Kidney epithelial cell (primary cell): ENCODE measurements around the gene TFAM. TPM values are rescaled to one million over a fixed set of nuclear protein-coding genes. Genes with fewer than 3 reads are reported as not detected.

Experiments used
- DNase-seq: peaks from one replicate; pipeline ENCODE4 v3.0.0-alpha.2; 2010; ENCODE audit warnings: low read depth
- H3K27me3 ChIP-seq: 2 replicates; pipeline ENCODE4 v1.6.0; 2011; ENCODE audit warnings: low read length; ENCODE audit not compliant: control insufficient read depth, insufficient read depth
- H3K36me3 ChIP-seq: 2 replicates; pipeline ENCODE4 v1.5.1; 2011; ENCODE audit warnings: low read length; ENCODE audit not compliant: control insufficient read depth, insufficient read depth
- H3K4me3 ChIP-seq: 2 replicates; pipeline ENCODE4 v1.5.1; 2011; ENCODE audit warnings: low read depth, mild to moderate bottlenecking, control low read depth, low read length
- total RNA-seq: library from RNA; depleted of rRNA; stranded (reverse); fragments of >200 nt; gene quantifications from 2 replicates; pipeline ENCODE4 v1.2.3, GENCODE V29; 2015
- TF ChIP-seq, protein P1 (sequence below): IDR thresholded peaks from 2 replicates; pipeline ENCODE4 v1.5.1; 2011; ENCODE audit warnings: mild to moderate bottlenecking, moderate library complexity, low read length, control low read depth, inconsistent platforms; ENCODE audit not compliant: insufficient read depth, poor library complexity, severe bottlenecking

Gene TFAM
- total RNA-seq, 1 donor from 2014 or later, result 32.4 TPM

DNA sequence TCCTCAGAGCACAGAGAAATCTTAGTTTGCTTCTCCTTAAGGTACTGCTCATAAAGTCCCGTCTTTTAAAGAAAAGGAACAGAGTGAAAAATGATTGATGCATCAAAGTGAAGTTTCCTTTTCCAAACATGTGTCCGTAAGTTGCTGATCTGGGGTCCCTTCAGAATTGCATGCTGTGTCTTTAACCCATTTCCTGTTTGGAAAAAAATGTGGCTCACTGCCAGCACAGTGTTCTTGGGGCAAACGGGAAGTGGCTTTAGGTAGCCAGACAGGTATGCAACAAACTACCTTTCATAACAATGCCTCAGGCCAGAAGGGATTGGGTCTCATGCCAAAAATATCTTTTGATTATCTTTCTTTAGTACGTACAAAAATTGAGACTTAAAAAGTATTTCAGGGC lies 50.9 kb downstream of the TFAM start:
- DNase-seq, result peak; percentile 62
- TF ChIP-seq, protein P1, sequence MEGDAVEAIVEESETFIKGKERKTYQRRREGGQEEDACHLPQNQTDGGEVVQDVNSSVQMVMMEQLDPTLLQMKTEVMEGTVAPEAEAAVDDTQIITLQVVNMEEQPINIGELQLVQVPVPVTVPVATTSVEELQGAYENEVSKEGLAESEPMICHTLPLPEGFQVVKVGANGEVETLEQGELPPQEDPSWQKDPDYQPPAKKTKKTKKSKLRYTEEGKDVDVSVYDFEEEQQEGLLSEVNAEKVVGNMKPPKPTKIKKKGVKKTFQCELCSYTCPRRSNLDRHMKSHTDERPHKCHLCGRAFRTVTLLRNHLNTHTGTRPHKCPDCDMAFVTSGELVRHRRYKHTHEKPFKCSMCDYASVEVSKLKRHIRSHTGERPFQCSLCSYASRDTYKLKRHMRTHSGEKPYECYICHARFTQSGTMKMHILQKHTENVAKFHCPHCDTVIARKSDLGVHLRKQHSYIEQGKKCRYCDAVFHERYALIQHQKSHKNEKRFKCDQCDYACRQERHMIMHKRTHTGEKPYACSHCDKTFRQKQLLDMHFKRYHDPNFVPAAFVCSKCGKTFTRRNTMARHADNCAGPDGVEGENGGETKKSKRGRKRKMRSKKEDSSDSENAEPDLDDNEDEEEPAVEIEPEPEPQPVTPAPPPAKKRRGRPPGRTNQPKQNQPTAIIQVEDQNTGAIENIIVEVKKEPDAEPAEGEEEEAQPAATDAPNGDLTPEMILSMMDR, result no peak
- no peaks in the 10 kb centered on the region for H3K36me3 ChIP-seq
- H3K27me3 ChIP-seq, result no peaks in the 10 kb centered on the region
- H3K4me3 ChIP-seq, result no peak overlapping the region

DNA sequence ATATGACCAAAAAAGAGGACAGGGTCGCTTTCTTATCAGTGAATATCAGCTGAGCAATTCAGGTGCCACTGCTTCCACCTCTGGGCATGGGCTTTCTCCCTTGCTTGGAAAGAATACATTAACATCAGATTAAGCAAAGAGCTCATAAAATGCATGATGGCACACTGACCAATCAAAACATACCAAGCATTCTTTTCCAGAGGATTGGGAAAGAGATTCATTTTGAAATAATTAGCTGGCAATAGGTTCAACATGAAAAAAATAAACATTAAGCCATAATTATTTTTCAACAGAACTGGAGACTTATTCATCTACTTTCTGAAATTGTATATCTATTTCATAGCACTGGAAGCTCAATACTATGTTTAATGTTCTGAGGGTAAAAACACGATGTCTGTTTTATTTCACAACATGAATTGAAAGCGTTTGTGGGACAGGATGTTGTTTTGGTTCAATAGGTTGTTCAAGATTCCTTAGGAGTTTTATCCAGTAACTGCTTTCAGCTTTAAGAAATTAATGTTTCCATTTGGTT lies 53.2 kb downstream of the TFAM start:
- Histone ChIP-seq H3K36me3 (no peaks in the 10 kb centered on the region), H3K4me3 (no peak overlapping the region), H3K27me3 (no peaks in the 10 kb centered on the region)
- DNase-seq, result peak; percentile 83
- TF ChIP-seq, protein P1, result no peak

DNA sequence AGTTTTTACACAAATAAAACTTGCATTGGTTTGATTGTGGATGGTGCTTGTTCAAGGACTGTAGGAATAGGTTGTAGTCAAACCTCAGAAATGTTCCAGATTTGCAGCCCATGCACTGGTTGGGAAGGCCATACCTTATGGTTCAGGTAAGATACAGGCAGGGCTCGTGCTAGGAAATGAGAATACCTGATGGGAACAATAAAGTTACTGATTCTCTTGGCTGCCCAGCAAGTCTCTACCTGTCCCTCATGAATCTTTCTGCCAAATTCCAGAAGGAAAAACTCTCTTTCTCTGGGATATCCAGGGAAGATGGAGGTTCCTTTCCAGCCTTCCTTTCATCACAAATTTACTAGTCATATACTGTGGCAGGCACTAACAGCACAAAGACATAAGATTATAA lies 53.8 kb downstream of the TFAM start:
- DNase-seq, result no peak
- H3K36me3 ChIP-seq, result no peaks in the 10 kb centered on the region
- TF ChIP-seq, protein P1, result no peak
- H3K4me3 ChIP-seq, result no peak overlapping the region
- no peaks in the 10 kb centered on the region for H3K27me3 ChIP-seq

DNA sequence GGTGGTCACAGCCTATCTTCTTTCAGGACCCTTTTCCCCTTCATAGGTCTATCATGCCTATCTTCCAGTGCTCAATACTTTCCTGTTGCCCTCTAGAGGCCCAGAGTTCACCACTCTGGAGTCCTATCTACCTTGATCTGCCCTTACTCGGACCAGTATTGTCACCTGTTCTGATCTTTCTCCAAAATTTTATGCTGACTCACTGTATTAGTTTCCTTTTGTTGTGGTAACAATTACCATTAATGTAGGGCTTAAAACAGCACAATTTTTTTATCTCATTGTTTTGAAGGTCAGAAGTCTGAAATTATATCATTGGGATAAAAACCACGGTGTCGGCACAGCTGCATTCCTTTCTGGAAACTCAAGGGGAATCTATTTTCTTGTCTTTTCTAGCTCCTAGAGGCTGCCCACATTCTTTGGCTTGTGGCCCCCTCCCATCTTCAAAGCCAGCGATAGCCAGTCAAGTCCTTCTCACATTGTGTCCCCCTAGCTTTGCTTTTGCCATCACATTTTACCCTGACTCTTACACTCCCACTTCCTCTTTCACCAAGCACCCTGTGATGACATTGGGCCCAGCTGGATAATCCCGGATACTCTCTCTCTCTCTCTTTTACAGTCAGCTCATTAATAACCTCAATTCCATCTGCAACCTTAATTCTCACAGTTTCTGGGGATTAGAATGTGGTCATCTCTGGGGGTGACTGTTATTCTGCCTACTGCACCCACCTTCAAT lies 54.6 kb downstream of the TFAM start:
- no peaks in the 10 kb centered on the region for H3K27me3 ChIP-seq
- DNase-seq, result no peak
- TF ChIP-seq, protein P1, result no peak
- H3K4me3 ChIP-seq, result no peak overlapping the region
- H3K36me3 ChIP-seq, result no peaks in the 10 kb centered on the region

DNA sequence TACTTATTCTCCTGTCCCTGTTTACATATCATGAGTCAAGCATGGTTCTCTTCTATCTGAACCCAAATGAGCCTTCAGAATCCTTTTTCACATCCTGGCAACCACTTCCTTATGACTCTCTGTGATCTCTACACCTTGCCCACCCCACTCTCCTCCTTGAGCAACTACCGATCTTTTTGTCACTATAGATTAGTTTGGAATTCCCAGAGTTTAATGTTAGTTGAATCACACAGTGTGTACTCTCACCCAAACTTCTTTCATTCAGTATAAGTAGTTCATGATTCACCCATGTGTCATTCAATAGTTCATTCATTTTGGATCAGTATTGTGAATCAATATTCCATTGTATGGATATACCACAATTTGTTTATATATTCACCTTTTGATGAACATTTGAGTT lies 55.3 kb downstream of the TFAM start:
- TF ChIP-seq, protein P1, result no peak
- no peaks in the 10 kb centered on the region for H3K36me3 ChIP-seq
- no peaks in the 10 kb centered on the region for H3K27me3 ChIP-seq
- DNase-seq, result no peak
- no peak overlapping the region for H3K4me3 ChIP-seq

DNA sequence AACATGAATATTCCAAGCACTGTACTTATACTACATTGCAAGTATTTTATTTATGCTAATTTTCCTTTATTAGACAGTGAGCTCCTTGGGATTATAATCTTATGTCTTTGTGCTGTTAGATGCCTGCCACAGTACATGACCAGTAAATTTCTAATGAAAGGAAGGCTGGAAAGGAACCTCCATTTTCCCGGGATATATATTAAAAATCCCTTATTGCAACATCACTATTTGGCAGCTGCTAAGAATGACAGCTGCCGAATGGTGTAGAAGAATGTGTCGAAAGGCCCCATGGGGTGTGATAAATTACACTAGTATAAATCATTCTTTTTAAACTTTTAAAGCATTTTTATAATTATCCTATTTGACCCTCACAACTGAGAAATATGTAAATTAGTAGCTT lies 59.1 kb downstream of the TFAM start:
- TF ChIP-seq, protein P1, result no peak
- H3K36me3 ChIP-seq, result no peaks in the 10 kb centered on the region
- no peak for DNase-seq
- H3K27me3 ChIP-seq, result no peaks in the 10 kb centered on the region
- no peak overlapping the region for H3K4me3 ChIP-seq
